HL-60/S4 treated with phorbol 12-myristate 13-acetate at 8.2 ng/mL for 4 days and 3 days (cell line): ENCODE results near the gene CAPRIN1.
"Not testable (repeated sequence)": the region's sequence is repeated elsewhere in the genome, so short reads cannot be mapped to it uniquely, and the experiment has no call there.

Source experiments
- in situ Hi-C: fragments of 300-500 bp; cut with MboI; formaldehyde crosslinking; loops from 2 replicates; pipeline ENCODE4 v1.15.0; 2022; ENCODE audit warnings: low sequenced_read_pairs

Gene CAPRIN1

DNA sequence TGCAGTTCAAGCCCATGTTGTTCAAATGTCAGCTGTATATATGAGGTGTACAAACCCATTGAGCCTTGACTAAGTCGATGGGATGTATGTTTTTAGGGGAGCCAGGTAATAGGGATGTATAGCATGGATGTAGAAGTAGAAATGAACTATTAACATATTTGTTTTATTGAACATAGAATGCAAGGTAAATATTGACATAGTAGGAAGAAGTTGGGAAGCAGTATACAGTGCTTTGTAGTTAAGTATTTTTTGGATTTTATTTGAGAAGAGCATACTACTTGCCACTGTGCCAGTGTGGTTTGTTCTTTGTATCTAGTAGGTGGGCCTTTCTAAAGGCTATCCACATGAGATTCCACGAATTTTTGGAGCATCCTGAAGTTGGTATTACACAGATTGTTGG lies 33.1 kb downstream of the CAPRIN1 start:
- in situ Hi-C loops = no loop called here

DNA sequence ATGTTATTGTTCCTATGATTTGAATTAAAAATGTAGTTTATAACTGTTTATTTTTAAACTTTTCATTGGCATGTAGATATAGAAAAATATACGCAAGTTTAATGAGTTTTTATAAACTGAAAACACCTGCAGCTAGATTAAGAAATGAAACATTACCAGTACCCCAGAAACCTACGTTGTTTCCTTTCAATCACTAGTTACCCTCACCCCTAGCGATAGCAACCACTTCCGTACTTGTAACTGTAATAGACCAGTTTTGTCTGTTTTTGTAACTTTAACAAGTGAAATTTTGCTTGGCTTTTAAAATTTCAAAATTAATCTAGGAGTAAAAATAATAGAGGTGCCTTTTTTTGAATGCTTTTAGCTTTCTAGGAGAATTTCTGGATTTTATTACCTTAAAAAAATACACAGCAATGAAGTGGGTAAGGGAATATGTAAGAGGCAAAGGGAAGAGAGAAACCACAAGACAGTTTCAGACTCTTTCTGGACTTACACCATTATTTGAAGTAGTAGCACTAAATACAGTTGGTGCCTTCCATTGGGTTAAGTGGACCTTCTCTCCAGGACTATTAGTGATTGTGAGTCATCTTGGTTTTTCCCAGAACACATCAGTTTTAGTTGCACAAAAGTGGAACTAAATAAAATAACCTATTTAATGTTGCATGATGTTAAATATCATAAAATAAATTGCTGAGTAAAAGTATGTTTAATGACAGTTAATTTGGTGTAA lies 35.2 kb downstream of the CAPRIN1 start:
- in situ Hi-C loops = no loop called here

- in situ Hi-C loops = no loop called here
Observed at GRCh38 chr11:34091825-34092224, 40.3 kb downstream of the CAPRIN1 start.

GRCh38 chr11:34094900-34095299 lies 43.4 kb downstream of the CAPRIN1 start:
- in situ Hi-C loops = not testable (repeated sequence)

GRCh38 chr11:34098813-34099212 lies 47.3 kb downstream of the CAPRIN1 start:
- in situ Hi-C loops = no loop called here

- in situ Hi-C loops = no loop called here
Observed at GRCh38 chr11:34104680-34105078, 53.1 kb downstream of the CAPRIN1 start.

- in situ Hi-C loops = no loop called here
Observed at GRCh38 chr11:34105079-34105956, 53.8 kb downstream of the CAPRIN1 start, which contains the start of gene NAT10. TSS of gene NAT10 (plus strand) at chr11:34105629. CDS start at chr11:34108226, 2,597 bp downstream.

DNA sequence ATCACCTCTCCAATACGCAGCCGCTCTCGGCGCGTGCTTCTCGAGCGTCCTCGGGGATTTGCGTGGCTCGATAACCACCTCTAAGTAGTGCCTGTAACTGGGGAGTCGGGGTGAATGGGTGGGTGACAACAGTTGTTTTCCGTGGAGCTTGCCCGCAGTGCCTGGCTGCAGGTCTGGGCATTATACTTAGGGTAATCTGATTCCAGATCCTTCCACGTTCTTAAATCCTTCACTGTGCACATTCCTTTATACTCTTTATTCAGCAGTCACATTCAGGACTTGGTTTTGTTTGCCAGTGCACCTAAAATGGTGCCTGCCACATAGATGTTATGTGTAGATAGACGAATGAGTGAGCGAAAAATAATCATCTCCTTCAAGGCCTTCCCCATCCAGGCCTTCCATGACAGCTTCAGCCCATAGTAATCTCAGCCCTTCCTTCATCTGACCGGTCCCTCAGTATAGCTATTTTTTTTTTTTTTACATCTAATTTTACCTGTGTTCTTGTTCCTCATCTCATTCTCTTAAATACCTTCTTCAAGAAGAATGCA lies 54.5 kb downstream of the CAPRIN1 start:
- in situ Hi-C loops = no loop called here

DNA sequence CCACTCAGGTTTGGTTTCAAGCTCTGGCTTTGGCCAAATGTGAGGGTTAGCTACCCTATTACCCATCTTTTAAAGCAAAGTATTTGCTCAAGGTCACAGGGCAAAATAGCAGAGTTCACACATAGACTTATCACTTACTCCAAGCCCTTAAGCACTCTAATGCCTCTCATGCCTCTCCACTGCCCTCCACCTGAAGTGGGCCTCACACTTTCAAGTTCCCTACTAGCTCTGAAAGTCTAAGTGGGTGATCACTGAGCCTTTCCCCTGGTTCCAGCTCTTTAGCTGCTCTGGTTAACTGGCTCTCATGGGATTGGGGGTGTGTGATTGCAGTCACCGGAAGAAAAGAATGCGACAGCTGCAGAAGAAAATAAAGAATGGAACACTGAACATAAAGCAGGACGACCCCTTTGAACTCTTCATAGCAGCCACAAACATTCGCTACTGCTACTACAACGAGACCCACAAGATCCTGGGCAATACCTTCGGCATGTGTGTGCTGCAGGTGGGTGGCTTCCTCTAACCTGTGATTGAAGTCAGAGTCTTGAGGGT lies 60.3 kb downstream of the CAPRIN1 start:
- in situ Hi-C loops = no loop called here

DNA sequence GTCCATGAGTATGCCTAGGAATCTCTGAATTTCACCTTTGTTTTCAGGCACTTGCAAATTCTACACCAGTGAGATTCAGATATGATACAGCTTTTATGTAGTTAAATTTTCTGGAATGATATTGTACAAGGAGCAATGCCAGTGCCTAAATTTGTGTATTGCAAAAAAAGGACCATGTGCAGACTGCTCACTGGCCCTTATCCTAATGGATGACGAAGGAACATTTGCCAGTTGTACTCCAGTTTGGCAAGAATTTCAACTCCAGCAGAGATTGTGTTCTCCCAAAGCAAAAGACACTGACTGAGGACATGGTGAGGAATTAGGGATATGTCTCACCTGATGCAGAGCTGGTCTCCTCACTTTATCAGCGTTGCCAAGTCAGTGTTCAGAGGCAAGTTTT lies 62.5 kb downstream of the CAPRIN1 start:
- in situ Hi-C loops = no loop called here

- in situ Hi-C loops = no loop called here
Observed at GRCh38 chr11:34114471-34114870, 62.9 kb downstream of the CAPRIN1 start.

- in situ Hi-C loops = no loop called here
Observed at GRCh38 chr11:34120651-34121050, 69.1 kb downstream of the CAPRIN1 start.

- in situ Hi-C loops = no loop called here
Observed at GRCh38 chr11:34124885-34125668, 73.5 kb downstream of the CAPRIN1 start.

GRCh38 chr11:34126959-34127848 lies 75.7 kb downstream of the CAPRIN1 start:
- in situ Hi-C loops = no loop called here

GRCh38 chr11:34128824-34129223 lies 77.3 kb downstream of the CAPRIN1 start:
- in situ Hi-C loops = no loop called here

GRCh38 chr11:34132261-34132965 lies 80.9 kb downstream of the CAPRIN1 start:
- in situ Hi-C loops = no loop called here

DNA sequence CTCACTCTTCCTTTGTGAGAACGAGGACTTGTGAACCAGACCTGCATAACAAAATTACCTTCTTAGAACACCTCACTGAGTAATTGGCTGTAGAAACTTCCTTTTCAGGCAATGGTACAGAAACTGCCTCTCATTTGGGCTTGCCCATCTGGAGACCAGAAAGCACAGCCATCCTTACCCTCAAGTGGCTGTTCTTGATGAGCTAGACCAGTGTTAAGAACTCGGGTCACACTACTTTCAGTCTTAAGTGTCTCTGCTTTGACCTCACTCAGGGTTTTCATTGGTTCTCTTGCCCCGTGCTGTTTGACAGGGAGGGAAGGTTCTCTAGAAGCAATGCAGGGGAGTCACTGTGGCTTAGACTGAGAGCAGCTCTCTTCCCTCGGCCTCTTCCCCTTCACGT lies 83.2 kb downstream of the CAPRIN1 start:
- in situ Hi-C loops = no loop called here

GRCh38 chr11:34135439-34135838 lies 83.9 kb downstream of the CAPRIN1 start:
- in situ Hi-C loops = no loop called here

- in situ Hi-C loops = no loop called here
Observed at GRCh38 chr11:34136420-34136819, 84.9 kb downstream of the CAPRIN1 start.
